PFSK-1 (cell line): ENCODE measurements around the gene DNAJB8.

Source experiments
- FOXP2 ChIP-seq: optimal IDR thresholded peaks from 2 replicates; pipeline ENCODE3; 2011; ENCODE audit warnings: borderline replicate concordance, control low read depth, inconsistent platforms; ENCODE audit not compliant: insufficient read depth; ENCODE audit errors: extremely low read length, extremely low read depth
- POLR2AphosphoS5 ChIP-seq: IDR thresholded peaks from 2 replicates; pipeline ENCODE4 v1.6.1; 2012; ENCODE audit warnings: low read depth, mild to moderate bottlenecking, control low read depth, low read length, moderate library complexity
- REST ChIP-seq, 2 experiments: IDR thresholded peaks; 2 replicates each; pipeline versions ENCODE4 v1.6.1 to v1.8.0; 2011 to 2012; ENCODE audit warnings: low read depth in 2 of 2, low read length in 2 of 2, control low read depth in 1 of 2, inconsistent platforms in 1 of 2, mild to moderate bottlenecking in 1 of 2, moderate library complexity in 1 of 2; ENCODE audit not compliant: insufficient read depth in 1 of 2
- SIN3A ChIP-seq: IDR thresholded peaks from 2 replicates; pipeline ENCODE4 v1.6.1; 2012; ENCODE audit warnings: mild to moderate bottlenecking, low read length, moderate library complexity, borderline replicate concordance; ENCODE audit not compliant: insufficient read depth
- TAF1 ChIP-seq: IDR thresholded peaks from 2 replicates; pipeline ENCODE4 v1.6.1; 2012; ENCODE audit warnings: low read length, control low read depth, borderline replicate concordance; ENCODE audit not compliant: insufficient read depth

Gene DNAJB8

GRCh38 chr3:128438488-128439072 lies 28.1 kb downstream of the DNAJB8 start:
- no peak for TF ChIP-seq POLR2AphosphoS5
- no peak for TF ChIP-seq TAF1
- no peak for TF ChIP-seq FOXP2
- TF ChIP-seq REST (IDR thresholded peaks at IDR 0.05; ENCODE audit: insufficient read depth in 1 of 2, low read depth in 2 of 2, low read length in 2 of 2) = no peak
- TF ChIP-seq SIN3A = no peak

GRCh38 chr3:128436214-128436613 lies 30.5 kb downstream of the DNAJB8 start:
- no peak for TF ChIP-seq POLR2AphosphoS5
- TF ChIP-seq SIN3A = no peak
- no peak for TF ChIP-seq FOXP2
- no peak for TF ChIP-seq REST (IDR thresholded peaks at IDR 0.05; ENCODE audit: insufficient read depth in 1 of 2, low read depth in 2 of 2, low read length in 2 of 2)
- TF ChIP-seq TAF1 = no peak

- TF ChIP-seq TAF1 = no peak
- no peak for TF ChIP-seq FOXP2
- no peak for TF ChIP-seq POLR2AphosphoS5
- TF ChIP-seq REST (IDR thresholded peaks at IDR 0.05; ENCODE audit: insufficient read depth in 1 of 2, low read depth in 2 of 2, low read length in 2 of 2) = no peak
- TF ChIP-seq SIN3A = no peak
These were observed 31.1 kb downstream of the DNAJB8 start for GRCh38 chr3:128435561-128435960.

DNA sequence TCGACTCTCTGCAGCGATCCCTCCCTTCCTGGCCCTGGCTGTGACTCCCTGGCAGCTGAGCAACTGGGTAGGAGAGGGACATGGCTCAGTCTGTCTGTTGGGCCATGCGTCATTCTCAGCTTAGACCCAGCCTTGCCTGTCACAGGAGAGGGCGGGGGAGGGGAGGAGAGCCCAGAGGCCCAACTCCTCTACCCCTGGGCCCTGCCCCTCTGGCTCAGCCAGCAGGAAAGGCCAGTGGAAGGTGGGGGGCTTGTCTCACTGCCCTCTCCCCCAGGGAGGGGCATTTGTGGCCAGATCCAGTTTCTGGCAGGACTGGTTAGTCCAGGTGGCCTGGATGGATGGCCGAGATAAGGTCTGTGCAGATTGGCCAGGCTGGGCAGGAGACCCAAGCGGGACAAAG lies 31.6 kb downstream of the DNAJB8 start:
- TF ChIP-seq POLR2AphosphoS5 (no peak), SIN3A (no peak), TAF1 (no peak), FOXP2 (no peak), REST (IDR thresholded peaks at IDR 0.05; ENCODE audit: insufficient read depth in 1 of 2, low read depth in 2 of 2, low read length in 2 of 2) (no peak)

- TF ChIP-seq POLR2AphosphoS5 (no peak), REST (IDR thresholded peaks at IDR 0.05; ENCODE audit: insufficient read depth in 1 of 2, low read depth in 2 of 2, low read length in 2 of 2) (no peak), TAF1 (no peak), FOXP2 (no peak), SIN3A (no peak)
These were observed 32.2 kb downstream of the DNAJB8 start for GRCh38 chr3:128434524-128434923.
